ENCODE measurements around the gene NTS. TPM values are rescaled to one million over a fixed set of nuclear protein-coding genes. Genes with fewer than 3 reads are reported as not detected.

Gene NTS
- total and polyA plus RNA-seq, 10 of the 15 experiments (the other 5 are each of a cell fraction or from before 2014, with no cell fraction given): 0.05 to 0.11 TPM; not detected in 8

GRCh38 chr12:85920324-85920947 lies 46.3 kb downstream of the NTS start (continued):
- TF ChIP-seq, protein P1, sequence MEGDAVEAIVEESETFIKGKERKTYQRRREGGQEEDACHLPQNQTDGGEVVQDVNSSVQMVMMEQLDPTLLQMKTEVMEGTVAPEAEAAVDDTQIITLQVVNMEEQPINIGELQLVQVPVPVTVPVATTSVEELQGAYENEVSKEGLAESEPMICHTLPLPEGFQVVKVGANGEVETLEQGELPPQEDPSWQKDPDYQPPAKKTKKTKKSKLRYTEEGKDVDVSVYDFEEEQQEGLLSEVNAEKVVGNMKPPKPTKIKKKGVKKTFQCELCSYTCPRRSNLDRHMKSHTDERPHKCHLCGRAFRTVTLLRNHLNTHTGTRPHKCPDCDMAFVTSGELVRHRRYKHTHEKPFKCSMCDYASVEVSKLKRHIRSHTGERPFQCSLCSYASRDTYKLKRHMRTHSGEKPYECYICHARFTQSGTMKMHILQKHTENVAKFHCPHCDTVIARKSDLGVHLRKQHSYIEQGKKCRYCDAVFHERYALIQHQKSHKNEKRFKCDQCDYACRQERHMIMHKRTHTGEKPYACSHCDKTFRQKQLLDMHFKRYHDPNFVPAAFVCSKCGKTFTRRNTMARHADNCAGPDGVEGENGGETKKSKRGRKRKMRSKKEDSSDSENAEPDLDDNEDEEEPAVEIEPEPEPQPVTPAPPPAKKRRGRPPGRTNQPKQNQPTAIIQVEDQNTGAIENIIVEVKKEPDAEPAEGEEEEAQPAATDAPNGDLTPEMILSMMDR (IDR thresholded peaks at IDR 0.05 in 2 of 3, conservative IDR thresholded peaks at IDR 0.05 in 1 of 3; ENCODE audit: control insufficient read depth in 2 of 3, extremely low read depth in 1 of 3, insufficient read depth in 1 of 3, low read depth in 3 of 3, low read length in 3 of 3): peak; percentile 31 to 48 (median 46); a peak in 4 of 6 replicates
- TF ChIP-seq ZSCAN29 (IDR thresholded peaks at IDR 0.05) (no peak), PAX8 (IDR thresholded peaks at IDR 0.05) (no peak), HDGF (IDR thresholded peaks at IDR 0.05) (no peak), NFXL1 (IDR thresholded peaks at IDR 0.05; ENCODE audit: borderline replicate concordance) (no peak)

GRCh38 chr12:85923767-85924331 lies 49.8 kb downstream of the NTS start:
- TF ChIP-seq SMC3 (IDR thresholded peaks at IDR 0.05; ENCODE audit: borderline replicate concordance, low read length) (peak; percentile 31; the same call in 1 of the 2 replicates), GATAD2B (conservative IDR thresholded peaks at IDR 0.05; ENCODE audit: low read depth) (no peak), RAD21 (IDR thresholded peaks at IDR 0.05; ENCODE audit: insufficient read depth, low read depth, low read length) (peak; percentile 34; the same call in 1 of the 2 replicates), CBX5 (IDR thresholded peaks at IDR 0.05; ENCODE audit: low read depth) (no peak)
- TF ChIP-seq, protein P1 (IDR thresholded peaks at IDR 0.05 in 2 of 3, conservative IDR thresholded peaks at IDR 0.05 in 1 of 3; ENCODE audit: control insufficient read depth in 2 of 3, extremely low read depth in 1 of 3, insufficient read depth in 1 of 3, low read depth in 3 of 3, low read length in 3 of 3): peak in 2 of 3 experiments; percentile 19 to 37; a peak in 3 of 6 replicates
- ATAC-seq (no peak), DNase-seq (ENCODE audit: low read depth, low spot score) (no peak), FAIRE-seq (peak; percentile 64)
- WGBS (ENCODE audit: insufficient coverage, insufficient replicate concordance, low lambda C conversion rate, missing lambda C conversion rate): 58% methylated on average over 1 of the region's 1 CpG
- in situ Hi-C loops (cut with MboI): no loop called here
- intact Hi-C loops (cut with micrococcal nuclease; ENCODE audit: unreplicated experiment): loop anchor here (5.0 kb wide), 3 partner anchors 347 to 1923 kb away; no protein-coding TSS in a partner anchor
- Histone ChIP-seq H3K4me1 (ENCODE audit: control insufficient read depth, insufficient read depth, low read length) (no peaks in the 10 kb centered on the region), H2AFZ (ENCODE audit: control insufficient read depth, low read depth, low read length) (no peak overlapping the region), H3K4me2 (ENCODE audit: control insufficient read depth, insufficient read depth) (no peak overlapping the region), H3K36me3 (ENCODE audit: control insufficient read depth in 2 of 2, insufficient read depth in 2 of 2, low read length in 1 of 2) (no peaks in the 10 kb centered on the region), H3K27ac (ENCODE audit: control insufficient read depth, insufficient read depth) (no peak overlapping the region), H4K20me1 (ENCODE audit: control insufficient read depth, insufficient read depth) (no peaks in the 10 kb centered on the region), H3K9ac (ENCODE audit: control insufficient read depth, insufficient read depth, low read length) (no peak overlapping the region), H3K79me2 (ENCODE audit: control insufficient read depth, insufficient read depth, low read length) (no peaks in the 10 kb centered on the region), H3K9me3 (replicated peaks; ENCODE audit: control insufficient read depth, insufficient read depth, low read length) (no peaks in the 10 kb centered on the region), H3K4me3 (no peak overlapping the region), H3K27me3 (replicated peaks in 1 of 2; ENCODE audit: control insufficient read depth in 2 of 2, insufficient read depth in 2 of 2, low read length in 1 of 2) (no peaks in the 10 kb centered on the region)
- POLR2A ChIA-PET: no interaction called here
- CTCF ChIA-PET: interaction anchor here (0.5 to 1.8 kb wide), 8 partner anchors 21 to 1925 kb away, joined by 3 to 6 read pairs (median 4); no protein-coding TSS in a partner anchor
- SMC1A ChIA-PET (ENCODE audit: uncharacterized antibody, unreplicated experiment): interaction anchor here (0.6 to 1.5 kb wide), 8 partner anchors 9 to 456 kb away, joined by 3 to 4 read pairs (median 3); no protein-coding TSS in a partner anchor
- BruUV-seq (replicated peaks): no TSS peak
- RAD21 ChIA-PET (ENCODE audit: unreplicated experiment): interaction anchor here (0.8 to 1.0 kb wide), 2 partner anchors 500 to 1925 kb away, joined by 3 to 4 read pairs; no protein-coding TSS in a partner anchor

Data from GM12878 (cell line).